ENCODE results near the gene KDM2B.

DNA sequence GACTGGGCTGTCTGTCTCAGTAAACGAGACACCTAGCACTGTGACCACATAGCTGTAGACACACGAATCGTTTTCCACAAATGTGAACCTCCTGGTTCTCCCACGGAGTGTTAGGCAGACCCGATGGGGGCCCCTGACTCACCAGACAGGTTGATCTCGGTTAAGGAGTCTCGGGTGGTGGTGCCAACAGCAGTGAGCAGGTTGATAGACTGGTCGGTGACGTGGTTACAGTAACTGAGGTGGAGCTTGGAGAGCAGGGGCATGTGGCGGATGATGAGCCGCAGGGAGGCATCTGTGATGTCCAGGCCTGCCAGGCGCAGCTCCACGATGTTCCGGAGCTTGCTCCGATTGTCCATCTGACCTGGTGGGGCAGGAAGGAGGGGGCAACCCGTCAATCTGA, 141.1 kb downstream of the KDM2B start:
- no peak for TF ChIP-seq POLR2AphosphoS5 (IDR thresholded peaks at IDR 0.05)
- TF ChIP-seq POLR2A (IDR thresholded peaks at IDR 0.05; ENCODE audit: low read depth), result no peak

All from esophagus muscularis mucosa (tissue), 2 donors.